ENCODE data around the gene PLCB4.

DNA sequence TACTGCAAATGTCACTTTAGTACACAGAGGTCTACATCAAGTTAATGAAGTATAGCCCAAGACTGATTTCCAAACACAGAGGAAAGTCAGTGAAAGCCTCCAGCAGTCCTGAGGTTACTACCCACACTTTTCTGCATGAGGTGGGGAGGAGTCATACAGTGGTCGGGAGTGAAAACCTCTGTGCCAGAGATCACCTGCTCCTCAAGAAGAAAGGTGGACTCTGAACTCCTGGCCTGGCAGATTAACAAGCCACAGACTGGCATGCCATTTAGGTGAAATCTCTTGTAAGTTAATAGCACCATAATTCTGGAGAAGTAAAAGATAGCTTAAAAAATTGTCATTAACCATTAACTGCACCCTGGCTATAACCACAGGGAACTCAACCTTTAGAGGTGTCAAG, 320.5 kb downstream of the PLCB4 start:
- TF ChIP-seq, protein P1, sequence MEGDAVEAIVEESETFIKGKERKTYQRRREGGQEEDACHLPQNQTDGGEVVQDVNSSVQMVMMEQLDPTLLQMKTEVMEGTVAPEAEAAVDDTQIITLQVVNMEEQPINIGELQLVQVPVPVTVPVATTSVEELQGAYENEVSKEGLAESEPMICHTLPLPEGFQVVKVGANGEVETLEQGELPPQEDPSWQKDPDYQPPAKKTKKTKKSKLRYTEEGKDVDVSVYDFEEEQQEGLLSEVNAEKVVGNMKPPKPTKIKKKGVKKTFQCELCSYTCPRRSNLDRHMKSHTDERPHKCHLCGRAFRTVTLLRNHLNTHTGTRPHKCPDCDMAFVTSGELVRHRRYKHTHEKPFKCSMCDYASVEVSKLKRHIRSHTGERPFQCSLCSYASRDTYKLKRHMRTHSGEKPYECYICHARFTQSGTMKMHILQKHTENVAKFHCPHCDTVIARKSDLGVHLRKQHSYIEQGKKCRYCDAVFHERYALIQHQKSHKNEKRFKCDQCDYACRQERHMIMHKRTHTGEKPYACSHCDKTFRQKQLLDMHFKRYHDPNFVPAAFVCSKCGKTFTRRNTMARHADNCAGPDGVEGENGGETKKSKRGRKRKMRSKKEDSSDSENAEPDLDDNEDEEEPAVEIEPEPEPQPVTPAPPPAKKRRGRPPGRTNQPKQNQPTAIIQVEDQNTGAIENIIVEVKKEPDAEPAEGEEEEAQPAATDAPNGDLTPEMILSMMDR (IDR thresholded peaks at IDR 0.05): no peak
- no peak for TF ChIP-seq EP300 (IDR thresholded peaks at IDR 0.05)
- TF ChIP-seq POLR2AphosphoS5 (IDR thresholded peaks at IDR 0.05): no peak
- no peak for TF ChIP-seq POLR2A (IDR thresholded peaks at IDR 0.05; ENCODE audit: low read depth)
